OCI-LY7 (cell line): ENCODE results near the gene CNTRL.

Experiments
- CTCF ChIP-seq: fragments of 200-600 bp; sonication (generic); conservative IDR thresholded peaks from 2 replicates; pipeline ENCODE4 v1.5.1; 2014; ENCODE audit warnings: mild to moderate bottlenecking, antibody characterized with exemption, low read length, moderate library complexity, mixed read lengths
- EZH2phosphoT487 ChIP-seq: fragments of 200-600 bp; sonication (generic); IDR thresholded peaks from 2 replicates; pipeline ENCODE4 v1.6.1; 2018; ENCODE audit warnings: low read depth, borderline replicate concordance, mild to moderate bottlenecking, mixed run types, antibody characterized with exemption, low read length, moderate library complexity, mixed read lengths

- no peak for TF ChIP-seq CTCF
- TF ChIP-seq EZH2phosphoT487: no peak
Observed at GRCh38 chr9:121179930-121180681, 105.4 kb downstream of the CNTRL start.
